ENCODE data around the gene PRR19. TPM values are rescaled to one million over a fixed set of nuclear protein-coding genes. Genes with fewer than 3 reads are reported as not detected.
A peak's percentile ranks its signal among the peaks of the same experiment; 100 is the strongest.
"Not testable (repeated sequence)": the region's sequence is repeated elsewhere in the genome, so short reads cannot be mapped to it uniquely, and the experiment has no call there.

PRR19 gene
- total RNA-seq, 4 donors from 2014 or later = 0.17 to 0.50 TPM; not detected in 2

GRCh38 chr19:42254850-42255765 is 46.8 kb upstream of the PRR19 start, which contains the start of gene ERF:
Gene ERF (minus strand): TSS chr19:42255128. CDS start chr19:42254999, 129 bp downstream.
- peaks cover 0 to 3% (median 2%) of the 10 kb centered on the region in 4 donors for H3K36me3 ChIP-seq
- peak; percentile 99 for DNase-seq (ENCODE audit: extremely low spot score)
- 0% methylated on average over 8 of the region's 75 CpGs for WGBS

GRCh38 chr19:42255766-42256745 is 45.9 kb upstream of the PRR19 start:
- intact Hi-C loops (cut with DNase I) = no loop called here
- Histone ChIP-seq H3K36me3 (no peaks in the 10 kb centered on the region), H3K27ac (replicated peaks in 1 of 4) (peak overlapping the region; percentile 100), H3K27me3 (no peaks in the 10 kb centered on the region), H3K9me3 (no peaks in the 10 kb centered on the region), H3K4me1 (peaks cover 34 to 44% (median 42%) of the 10 kb centered on the region in 4 donors), H3K4me3 (peak overlapping the region; percentile 85 to 98 (median 96))
- no peak for TF ChIP-seq CTCF (IDR thresholded peaks at IDR 0.05)
- TF ChIP-seq POLR2AphosphoS5 (IDR thresholded peaks at IDR 0.05) = peak; percentile 26 to 57
- 5% methylated on average over 33 of the region's 38 CpGs for WGBS
- DNase-seq (ENCODE audit: extremely low spot score) = no peak

More at GRCh38 chr19:42254850-42255765, 46.8 kb upstream of the PRR19 start, which contains the start of gene ERF:
- peak within 1 kb of the TSS; percentile 85 to 98 (median 96) for H3K4me3 ChIP-seq
- H3K27ac ChIP-seq (replicated peaks in 1 of 4) = peak within 1 kb of the TSS; percentile 100
- intact Hi-C loops (cut with DNase I) = no loop called here
- H3K4me1 ChIP-seq = peaks cover 43 to 54% (median 51%) of the 10 kb centered on the region in 4 donors
- no peaks in the 10 kb centered on the region for H3K9me3 ChIP-seq
- TF ChIP-seq POLR2AphosphoS5 (IDR thresholded peaks at IDR 0.05) (peak; percentile 98 to 99), POLR2A (IDR thresholded peaks at IDR 0.05; ENCODE audit: low read depth) (peak; percentile 95), EP300 (IDR thresholded peaks at IDR 0.05) (no peak), CTCF (IDR thresholded peaks at IDR 0.05) (peak in 1 of 3 experiments; percentile 22)
- no peaks in the 10 kb centered on the region for H3K27me3 ChIP-seq

- not testable (repeated sequence) for H3K9me3 ChIP-seq
Observed at GRCh38 chr19:42257842-42258241, 44.1 kb upstream of the PRR19 start.

GRCh38 chr19:42261763-42262162 is 40.2 kb upstream of the PRR19 start:
- TF ChIP-seq POLR2AphosphoS5 (IDR thresholded peaks at IDR 0.05) = no peak
- no peak for TF ChIP-seq EP300 (IDR thresholded peaks at IDR 0.05)
- no peak for TF ChIP-seq CTCF (IDR thresholded peaks at IDR 0.05)
- TF ChIP-seq POLR2A (IDR thresholded peaks at IDR 0.05; ENCODE audit: low read depth) = no peak
- intact Hi-C loops (cut with DNase I) = no loop called here

More at GRCh38 chr19:42257842-42258241, 44.1 kb upstream of the PRR19 start:
- H3K36me3 ChIP-seq; H3K27ac ChIP-seq (replicated peaks in 1 of 4); H3K4me3 ChIP-seq; H3K27me3 ChIP-seq; DNase-seq (ENCODE audit: extremely low spot score); intact Hi-C loops (cut with DNase I): not testable (repeated sequence)
- WGBS = 84% methylated on average over 3 of the region's 3 CpGs
- H3K4me1 ChIP-seq = peaks cover 16 to 26% (median 24%) of the 10 kb centered on the region in 4 donors

GRCh38 chr19:42266105-42266504 is 35.8 kb upstream of the PRR19 start:
- H3K9me3 ChIP-seq; H3K36me3 ChIP-seq; DNase-seq (ENCODE audit: extremely low spot score); H3K27ac ChIP-seq (replicated peaks in 1 of 4); intact Hi-C loops (cut with DNase I); H3K27me3 ChIP-seq; H3K4me3 ChIP-seq: not testable (repeated sequence)
- WGBS = 92% methylated on average over 4 of the region's 4 CpGs
- H3K4me1 ChIP-seq = peaks cover 19 to 25% (median 23%) of the 10 kb centered on the region in 4 donors

More at GRCh38 chr19:42261763-42262162, 40.2 kb upstream of the PRR19 start:
- no peaks in the 10 kb centered on the region for H3K27me3 ChIP-seq
- H3K36me3 ChIP-seq = no peaks in the 10 kb centered on the region
- DNase-seq (ENCODE audit: extremely low spot score) = no peak
- no peaks in the 10 kb centered on the region for H3K9me3 ChIP-seq
- peaks cover 3 to 8% (median 5%) of the 10 kb centered on the region in 4 donors for H3K4me1 ChIP-seq
- no peak overlapping the region for H3K4me3 ChIP-seq
- WGBS = 89% methylated on average over 3 of the region's 3 CpGs
- no peak overlapping the region for H3K27ac ChIP-seq (replicated peaks in 1 of 4)

GRCh38 chr19:42266928-42267603 is 34.9 kb upstream of the PRR19 start:
- peaks cover 25 to 34% (median 33%) of the 10 kb centered on the region in 4 donors for H3K4me1 ChIP-seq
- WGBS = 90% methylated on average over 25 of the region's 25 CpGs
- H3K27me3 ChIP-seq; H3K36me3 ChIP-seq; DNase-seq (ENCODE audit: extremely low spot score); H3K4me3 ChIP-seq; intact Hi-C loops (cut with DNase I); H3K9me3 ChIP-seq: not testable (repeated sequence)
- peak overlapping the region in 2 of 4 donors; percentile 95 to 99 for H3K27ac ChIP-seq (replicated peaks in 1 of 4)
